Endothelial cell of umbilical vein (primary cell): ENCODE results near the gene STRBP. TPM values are rescaled to one million over a fixed set of nuclear protein-coding genes. Genes with fewer than 3 reads are reported as not detected.

Source experiments
- BruUV-seq: library from RNA; stranded (reverse); fragments of 400-500 nt; replicated peaks from 2 replicates; lab custom pipeline; 2021; lab: Mats Ljungman, UMichigan
- CTCF ChIA-PET: fragments of 300-600, 350-600 bp; sonication (Branson Sonifier 250); formaldehyde crosslinking; loops from one replicate; lab custom pipeline; 2021; ENCODE audit warnings: antibody characterized with exemption, inconsistent platforms; lab: Charles Lee
- POLR2A ChIA-PET: fragments of 300-600, 350-600 bp; sonication (Branson Sonifier 250); formaldehyde crosslinking; loops from one replicate; lab custom pipeline; 2021; ENCODE audit warnings: antibody characterized with exemption, inconsistent platforms; lab: Charles Lee
- DNase-seq: peaks from one replicate; pipeline ENCODE4 v3.0.0-alpha.2; 2011; ENCODE audit warnings: low read depth, low spot score
- FAIRE-seq: peaks from 2 replicates; lab custom pipeline; 2011; peaks lifted over from hg19 to GRCh38; lab: Jason Lieb, UNC
- H2AFZ ChIP-seq: 2 replicates; pipeline ENCODE4 v1.6.0; 2012; ENCODE audit warnings: low read depth, low read length, control low read depth, inconsistent platforms
- H3K27ac ChIP-seq: 2 replicates; pipeline ENCODE4 v1.5.1; 2011; ENCODE audit warnings: low read depth, mild to moderate bottlenecking, control low read depth, low read length, moderate library complexity; ENCODE audit not compliant: insufficient read depth
- H3K27me3 ChIP-seq, 2 experiments: 2 replicates each; pipeline versions ENCODE4 v1.6.0 to v1.6.1; 2011; ENCODE audit warnings: low read length in 2 of 2, mixed read lengths in 1 of 2; ENCODE audit not compliant: control insufficient read depth in 2 of 2, insufficient read depth in 2 of 2
- H3K36me3 ChIP-seq, 2 experiments: 2 replicates in 1 of 2; 3 replicates in 1 of 2; pipeline ENCODE4 v1.5.1; 2011; ENCODE audit warnings: low read length in 2 of 2, mild to moderate bottlenecking in 1 of 2, moderate library complexity in 1 of 2; ENCODE audit not compliant: control insufficient read depth in 2 of 2, insufficient read depth in 2 of 2; ENCODE audit errors: extremely low read depth in 1 of 2
- H3K4me1 ChIP-seq: 3 replicates; pipeline ENCODE4 v1.5.1; 2011; ENCODE audit warnings: mild to moderate bottlenecking, low read length; ENCODE audit not compliant: control insufficient read depth, insufficient read depth; ENCODE audit errors: extremely low read depth
- H3K4me2 ChIP-seq: 2 replicates; pipeline ENCODE4 v1.6.1; 2011; ENCODE audit warnings: low read length, control low read depth, mixed read lengths; ENCODE audit not compliant: insufficient read depth
- H3K4me3 ChIP-seq, 3 experiments: fragments of 200-600 bp in 1 of 3; sonication (generic), shearing (Covaris generic) in 1 of 3; replicated peaks in 1 of 3; 2 replicates each; pipeline ENCODE4 v1.5.1; 2011 to 2016; ENCODE audit warnings: control low read depth in 3 of 3, low read length in 3 of 3, mild to moderate bottlenecking in 2 of 3, inconsistent platforms in 1 of 3, low read depth in 1 of 3, moderate library complexity in 1 of 3; ENCODE audit not compliant: insufficient read depth in 1 of 3
- H3K79me2 ChIP-seq: 2 replicates; pipeline ENCODE4 v1.6.0; 2012; ENCODE audit warnings: low read length, inconsistent platforms; ENCODE audit not compliant: control insufficient read depth, insufficient read depth
- H3K9ac ChIP-seq: replicated peaks from 2 replicates; pipeline ENCODE3; 2011; ENCODE audit warnings: low read length, control low read depth; ENCODE audit not compliant: insufficient read depth; ENCODE audit errors: extremely low read depth
- H3K9me1 ChIP-seq: replicated peaks from 3 replicates; pipeline ENCODE4 v1.6.0; 2011; ENCODE audit warnings: mild to moderate bottlenecking, low read length; ENCODE audit not compliant: control insufficient read depth, insufficient read depth; ENCODE audit errors: extremely low read depth
- H3K9me3 ChIP-seq: replicated peaks from 2 replicates; pipeline ENCODE4 v1.5.1; 2012; ENCODE audit warnings: low read length, inconsistent platforms; ENCODE audit not compliant: control insufficient read depth, insufficient read depth
- H4K20me1 ChIP-seq: replicated peaks from 2 replicates; pipeline ENCODE3; 2011; ENCODE audit warnings: mild to moderate bottlenecking, low read length; ENCODE audit not compliant: control insufficient read depth, insufficient read depth; ENCODE audit errors: extremely low read depth
- EZH2 ChIP-seq: IDR thresholded peaks from 2 replicates; pipeline ENCODE4 v1.6.1; 2012; ENCODE audit warnings: borderline replicate concordance, low read depth, mild to moderate bottlenecking, moderate library complexity, low read length, inconsistent platforms; ENCODE audit not compliant: severe bottlenecking
- FOS ChIP-seq: IDR thresholded peaks from 2 replicates; pipeline ENCODE4 v1.6.1; 2011; ENCODE audit warnings: mild to moderate bottlenecking, low read length, moderate library complexity, borderline replicate concordance; ENCODE audit not compliant: insufficient read depth
- GATA2 ChIP-seq: IDR thresholded peaks from 2 replicates; pipeline ENCODE4 v1.7.0; 2011; ENCODE audit warnings: low read depth, mild to moderate bottlenecking, moderate library complexity, mixed read lengths, low read length; ENCODE audit not compliant: insufficient read length, insufficient read depth
- JUN ChIP-seq: IDR thresholded peaks from 2 replicates; pipeline ENCODE4 v1.6.1; 2011; ENCODE audit warnings: borderline replicate concordance, low read depth; ENCODE audit not compliant: insufficient read length, insufficient read depth
- MYC ChIP-seq: IDR thresholded peaks from one replicate; pipeline ENCODE4 v1.6.1; 2011; ENCODE audit warnings: mild to moderate bottlenecking, low read depth, low read length
- POLR2A ChIP-seq: IDR thresholded peaks from 2 replicates; pipeline ENCODE4 v1.6.1; 2012; ENCODE audit warnings: low read depth, mild to moderate bottlenecking, control low read depth, low read length
- POLR2AphosphoS5 ChIP-seq: IDR thresholded peaks from 2 replicates; pipeline ENCODE4 v1.6.1; 2012; ENCODE audit warnings: low read depth, mild to moderate bottlenecking, control low read depth, low read length, moderate library complexity; ENCODE audit not compliant: insufficient read depth
- dilution Hi-C: fragments of 300-500 bp; cut with MboI; formaldehyde crosslinking; loops from one replicate; pipeline ENCODE4 v1.15.0; 2019; ENCODE audit warnings: low sequenced_read_pairs; ENCODE audit not compliant: extremely low pct_ligation_motif_present
- intact Hi-C: fragments of 100-400 bp; cut with micrococcal nuclease; formaldehyde crosslinking; loops from one replicate; pipeline ENCODE4 v1.10.0; 2022
- polyA plus RNA-seq, 4 experiments: library from polyadenylated mRNA; depleted of rRNA in 3 of 4; stranded (reverse) in 3 of 4; unstranded in 1 of 4; fragments of >200 nt; gene quantifications; 2 replicates each; pipeline versions ENCODE4 v1.2.1 to v1.2.3, GENCODE V29; 2011 to 2012; ENCODE audit warnings: missing spikeins in 1 of 4
- total RNA-seq: library from RNA; stranded (reverse); gene quantifications from 2 replicates; pipeline ENCODE4 v1.2.3, GENCODE V29; 2021
- TF ChIP-seq, protein P1 (sequence below), 2 donors: IDR thresholded peaks; 1 replicate in 1 of 2; 2 replicates in 1 of 2; pipeline ENCODE4 v1.5.1; 2011; ENCODE audit warnings: low read length in 2 of 2, mild to moderate bottlenecking in 2 of 2, moderate library complexity in 2 of 2, control low read depth in 1 of 2, inconsistent platforms in 1 of 2, low read depth in 1 of 2; ENCODE audit not compliant: insufficient read depth in 1 of 2; ENCODE audit errors: extremely low read depth in 1 of 2
- TF ChIP-seq, protein P2 (sequence below): IDR thresholded peaks from 2 replicates; pipeline ENCODE4 v1.6.1; 2011; ENCODE audit not compliant: insufficient read depth, insufficient read length

STRBP gene
- total and polyA plus RNA-seq, 2 donors (not counting 3 experiments of a cell fraction or from before 2014, with no cell fraction given): 7.7 to 15.4 TPM

DNA sequence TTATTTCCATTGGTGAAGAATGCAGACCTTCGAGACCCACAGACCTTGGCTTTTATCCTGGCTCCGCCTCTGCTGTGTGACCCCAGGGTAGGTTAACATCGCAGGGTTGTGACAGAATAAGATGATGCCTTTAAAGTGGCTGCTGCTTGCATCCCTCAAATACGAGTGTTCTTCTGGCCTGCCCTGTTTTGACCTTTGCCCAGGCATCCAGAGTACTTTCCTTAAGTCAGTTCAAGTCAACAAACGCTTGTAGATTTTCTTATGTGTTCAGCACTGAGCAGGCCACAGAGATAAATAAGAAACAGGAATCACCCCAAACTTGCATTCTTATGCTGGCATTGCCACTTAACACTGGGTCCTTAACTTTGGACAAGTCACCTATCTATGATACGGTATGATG lies 184.7 kb downstream of the STRBP start:
- BruUV-seq: no TSS peak
- ChIA-PET CTCF (interaction anchor here (0.7 to 7.0 kb wide), 6 partner anchors 9 to 270 kb away, joined by 3 to 148 read pairs (median 4); no protein-coding TSS in a partner anchor), POLR2A (no interaction called here)
- DNase-seq (no peak), FAIRE-seq (no peak)
- no peak overlapping the region for H2AFZ ChIP-seq
- H3K4me2 ChIP-seq: no peak overlapping the region
- TF ChIP-seq, protein P1, sequence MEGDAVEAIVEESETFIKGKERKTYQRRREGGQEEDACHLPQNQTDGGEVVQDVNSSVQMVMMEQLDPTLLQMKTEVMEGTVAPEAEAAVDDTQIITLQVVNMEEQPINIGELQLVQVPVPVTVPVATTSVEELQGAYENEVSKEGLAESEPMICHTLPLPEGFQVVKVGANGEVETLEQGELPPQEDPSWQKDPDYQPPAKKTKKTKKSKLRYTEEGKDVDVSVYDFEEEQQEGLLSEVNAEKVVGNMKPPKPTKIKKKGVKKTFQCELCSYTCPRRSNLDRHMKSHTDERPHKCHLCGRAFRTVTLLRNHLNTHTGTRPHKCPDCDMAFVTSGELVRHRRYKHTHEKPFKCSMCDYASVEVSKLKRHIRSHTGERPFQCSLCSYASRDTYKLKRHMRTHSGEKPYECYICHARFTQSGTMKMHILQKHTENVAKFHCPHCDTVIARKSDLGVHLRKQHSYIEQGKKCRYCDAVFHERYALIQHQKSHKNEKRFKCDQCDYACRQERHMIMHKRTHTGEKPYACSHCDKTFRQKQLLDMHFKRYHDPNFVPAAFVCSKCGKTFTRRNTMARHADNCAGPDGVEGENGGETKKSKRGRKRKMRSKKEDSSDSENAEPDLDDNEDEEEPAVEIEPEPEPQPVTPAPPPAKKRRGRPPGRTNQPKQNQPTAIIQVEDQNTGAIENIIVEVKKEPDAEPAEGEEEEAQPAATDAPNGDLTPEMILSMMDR (IDR thresholded peaks at IDR 0.05; ENCODE audit: extremely low read depth in 1 of 2, insufficient read depth in 1 of 2, low read depth in 1 of 2, low read length in 2 of 2): no peak
- TF ChIP-seq FOS: no peak
- no peak for TF ChIP-seq POLR2AphosphoS5
- TF ChIP-seq JUN: no peak
- TF ChIP-seq EZH2: no peak
- no peak for TF ChIP-seq POLR2A
- TF ChIP-seq MYC: no peak
- no peak for TF ChIP-seq GATA2
- TF ChIP-seq, protein P2, sequence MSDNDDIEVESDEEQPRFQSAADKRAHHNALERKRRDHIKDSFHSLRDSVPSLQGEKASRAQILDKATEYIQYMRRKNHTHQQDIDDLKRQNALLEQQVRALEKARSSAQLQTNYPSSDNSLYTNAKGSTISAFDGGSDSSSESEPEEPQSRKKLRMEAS: no peak
- H3K27me3 ChIP-seq: no peaks in the 10 kb centered on the region
- H3K9ac ChIP-seq: no peak overlapping the region
- no peaks in the 10 kb centered on the region for H3K79me2 ChIP-seq
- H3K27ac ChIP-seq: no peak overlapping the region
- peaks cover 4 to 15% of the 10 kb centered on the region in 2 experiments for H3K36me3 ChIP-seq
- intact Hi-C loops (no loop called here), dilution Hi-C loops (no loop called here)
- no peaks in the 10 kb centered on the region for H3K4me1 ChIP-seq
- H3K4me3 ChIP-seq: no peak overlapping the region
- H3K9me1 ChIP-seq: no peaks in the 10 kb centered on the region
- no peaks in the 10 kb centered on the region for H3K9me3 ChIP-seq
- no peaks in the 10 kb centered on the region for H4K20me1 ChIP-seq
